Natural killer cell (primary cell): ENCODE results near the gene SLC25A48. TPM values are rescaled to one million over a fixed set of nuclear protein-coding genes. Genes with fewer than 3 reads are reported as not detected.

Experiments used
- ATAC-seq, 3 donors: fragments of 150-1000 bp in 2 of 3; fragments of 200-7000 bp in 1 of 3; cut with Tn5 transposase; 1 replicate in 1 of 3; 2 replicates in 2 of 3; pipeline ENCODE4 v1.10.0; 2021; ENCODE audit warnings: mild to moderate bottlenecking in 2 of 3, moderate library complexity in 2 of 3
- DNase-seq, 2 donors: peaks; one replicate each; pipeline versions ENCODE4 v3.0.0 to v3.0.0-alpha.2; 2013 to 2021; ENCODE audit warnings: mixed read lengths in 1 of 2
- H3K27ac ChIP-seq: one replicate; pipeline ENCODE4 v1.5.1; 2013; ENCODE audit warnings: mild to moderate bottlenecking, low read length
- H3K27me3 ChIP-seq: one replicate; pipeline ENCODE4 v1.6.1; 2013; ENCODE audit warnings: low read length; ENCODE audit not compliant: control insufficient read depth, insufficient read depth
- H3K36me3 ChIP-seq: one replicate; pipeline ENCODE4 v1.6.1; 2013; ENCODE audit warnings: low read length; ENCODE audit not compliant: control insufficient read depth, insufficient read depth
- H3K4me1 ChIP-seq: one replicate; pipeline ENCODE4 v1.6.1; 2013; ENCODE audit warnings: low read length; ENCODE audit not compliant: control insufficient read depth, insufficient read depth
- H3K4me3 ChIP-seq: one replicate; pipeline ENCODE4 v1.5.1; 2013; ENCODE audit warnings: low read length
- H3K9me3 ChIP-seq: one replicate; pipeline ENCODE4 v1.6.1; 2013; ENCODE audit warnings: low read length; ENCODE audit not compliant: control insufficient read depth, insufficient read depth
- H3K27ac Mint-ChIP-seq, 2 donors: one replicate each; pipeline ENCODE4 v1.8.0; 2022; ENCODE audit warnings: mild to moderate bottlenecking in 2 of 2, mixed read lengths in 2 of 2, moderate library complexity in 1 of 2
- H3K27me3 Mint-ChIP-seq, 2 donors: one replicate each; pipeline ENCODE4 v1.8.0; 2022; ENCODE audit warnings: low read depth in 2 of 2, mixed read lengths in 2 of 2
- H3K36me3 Mint-ChIP-seq: one replicate; pipeline ENCODE4 v1.8.0; 2022; ENCODE audit warnings: mixed read lengths
- H3K4me1 Mint-ChIP-seq, 2 donors: one replicate each; pipeline ENCODE4 v1.8.0; 2022; ENCODE audit warnings: mixed read lengths in 2 of 2
- H3K4me3 Mint-ChIP-seq: one replicate; pipeline ENCODE4 v1.8.0; 2022; ENCODE audit warnings: mild to moderate bottlenecking, moderate library complexity, mixed read lengths
- H3K9me3 Mint-ChIP-seq, 2 donors: one replicate each; pipeline ENCODE4 v1.8.0; 2022; ENCODE audit warnings: mixed read lengths in 2 of 2
- CTCF ChIP-seq: fragments of 200-600 bp; IDR thresholded peaks from one replicate; pipeline ENCODE4 v1.8.0; 2022; ENCODE audit warnings: antibody characterized with exemption
- WGBS: methylation state at CpG from one replicate; pipeline ENCODE4 v1.1.7; 2013; ENCODE audit warnings: missing lambda C conversion rate; ENCODE audit not compliant: insufficient coverage; 5-methylcytosine and 5-hydroxymethylcytosine counted together
- intact Hi-C: fragments of 100-400 bp; cut with micrococcal nuclease; formaldehyde crosslinking; loops from one replicate; pipeline ENCODE4 v1.14.2; 2022
- total RNA-seq, 4 donors: library from RNA; stranded (reverse); fragments of 120-200 nt in 1 of 4; gene quantifications; one replicate each; pipeline versions ENCODE4 v1.2.3 to v1.2.4, GENCODE V29; 2013 to 2022

Gene SLC25A48
- total RNA-seq, 3 donors from 2014 or later (not counting 1 experiment from before 2014, with no cell fraction given), result not detected

- H3K4me1 Mint-ChIP-seq, result peaks cover 6 to 7% of the 10 kb centered on the region in 2 donors
- intact Hi-C loops, result no loop called here
- 57% methylated on average over 4 of the region's 5 CpGs for WGBS
- H3K4me1 ChIP-seq, result peaks cover 4% of the 10 kb centered on the region
- no peaks in the 10 kb centered on the region for H3K9me3 Mint-ChIP-seq
- no peak for ATAC-seq
- H3K27me3 ChIP-seq, result no peaks in the 10 kb centered on the region
- H3K36me3 Mint-ChIP-seq, result no peaks in the 10 kb centered on the region
- no peak overlapping the region for H3K27ac ChIP-seq
- DNase-seq, result peak in 1 of 2 donors; percentile 7
- H3K9me3 ChIP-seq, result no peaks in the 10 kb centered on the region
- H3K27me3 Mint-ChIP-seq, result peaks cover 18 to 44% of the 10 kb centered on the region in 2 donors
- no peak overlapping the region for H3K4me3 ChIP-seq
- H3K4me3 Mint-ChIP-seq, result no peak overlapping the region
- H3K36me3 ChIP-seq, result no peaks in the 10 kb centered on the region
- H3K27ac Mint-ChIP-seq, result no peak overlapping the region
- no peak for TF ChIP-seq CTCF
Observed at GRCh38 chr5:135890867-135891266, 56.4 kb downstream of the SLC25A48 start.

- TF ChIP-seq CTCF, result no peak
- peaks cover 1% of the 10 kb centered on the region for H3K27me3 ChIP-seq
- Mint-ChIP-seq H3K27me3 (peaks cover 18 to 48% of the 10 kb centered on the region in 2 donors), H3K9me3 (no peaks in the 10 kb centered on the region), H3K4me3 (no peak overlapping the region), H3K27ac (no peak overlapping the region), H3K36me3 (no peaks in the 10 kb centered on the region), H3K4me1 (peaks cover 6 to 7% of the 10 kb centered on the region in 2 donors)
- peaks cover 4% of the 10 kb centered on the region for H3K4me1 ChIP-seq
- no peaks in the 10 kb centered on the region for H3K9me3 ChIP-seq
- H3K27ac ChIP-seq, result no peak overlapping the region
- DNase-seq (no peak), ATAC-seq (no peak)
- no peaks in the 10 kb centered on the region for H3K36me3 ChIP-seq
- intact Hi-C loops, result no loop called here
- no peak overlapping the region for H3K4me3 ChIP-seq
- WGBS, result 80% methylated on average over 2 of the region's 2 CpGs
Observed at GRCh38 chr5:135891268-135891667, 56.8 kb downstream of the SLC25A48 start.

- no peak for DNase-seq
- H3K9me3 ChIP-seq, result no peaks in the 10 kb centered on the region
- no peak for ATAC-seq
- no peak overlapping the region for H3K4me3 Mint-ChIP-seq
- no peaks in the 10 kb centered on the region for H3K36me3 ChIP-seq
- no peak overlapping the region for H3K27ac ChIP-seq
- peaks cover 4% of the 10 kb centered on the region for H3K27me3 ChIP-seq
- no peak overlapping the region for H3K27ac Mint-ChIP-seq
- no peak for TF ChIP-seq CTCF
- peaks cover 6 to 7% of the 10 kb centered on the region in 2 donors for H3K4me1 Mint-ChIP-seq
- no peaks in the 10 kb centered on the region for H3K36me3 Mint-ChIP-seq
- intact Hi-C loops, result no loop called here
- peaks cover 18 to 51% of the 10 kb centered on the region in 2 donors for H3K27me3 Mint-ChIP-seq
- no peak overlapping the region for H3K4me3 ChIP-seq
- H3K4me1 ChIP-seq, result peaks cover 4% of the 10 kb centered on the region
- no peaks in the 10 kb centered on the region for H3K9me3 Mint-ChIP-seq
Observed at GRCh38 chr5:135891791-135892190, 57.3 kb downstream of the SLC25A48 start.

GRCh38 chr5:135894276-135894675 lies 59.8 kb downstream of the SLC25A48 start:
- Mint-ChIP-seq H3K9me3 (no peaks in the 10 kb centered on the region), H3K4me3 (no peak overlapping the region), H3K36me3 (no peaks in the 10 kb centered on the region), H3K27ac (no peak overlapping the region), H3K4me1 (no peaks in the 10 kb centered on the region), H3K27me3 (peaks cover 19 to 61% of the 10 kb centered on the region in 2 donors)
- Histone ChIP-seq H3K9me3 (no peaks in the 10 kb centered on the region), H3K27ac (no peak overlapping the region), H3K4me1 (no peaks in the 10 kb centered on the region), H3K36me3 (no peaks in the 10 kb centered on the region), H3K4me3 (no peak overlapping the region), H3K27me3 (peaks cover 4% of the 10 kb centered on the region)
- TF ChIP-seq CTCF, result no peak
- DNase-seq (no peak), ATAC-seq (no peak)
- intact Hi-C loops, result no loop called here
- WGBS, result 79% methylated on average over 7 of the region's 8 CpGs
